Fibroblast of lung (primary cell): Measurements from ENCODE around the gene YWHAG. TPM values are rescaled to one million over a fixed set of nuclear protein-coding genes. Genes with fewer than 3 reads are reported as not detected.

Experiments used
- DNase-seq, 2 donors: peaks; one replicate each; pipeline versions ENCODE4 v3.0.0 to v3.0.0-alpha.2; 2010; ENCODE audit warnings: low read depth in 2 of 2
- H2AFZ ChIP-seq: 2 replicates; pipeline ENCODE4 v1.5.1; 2012; ENCODE audit warnings: low read length, control low read depth, inconsistent platforms
- H3K27ac ChIP-seq: 2 replicates; pipeline ENCODE4 v1.5.1; 2011; ENCODE audit warnings: low read length, control low read depth; ENCODE audit not compliant: insufficient read depth
- H3K27me3 ChIP-seq: 2 replicates; pipeline ENCODE4 v1.5.1; 2011; ENCODE audit warnings: mild to moderate bottlenecking, low read length; ENCODE audit not compliant: control insufficient read depth, insufficient read depth
- H3K36me3 ChIP-seq: 2 replicates; pipeline ENCODE4 v1.5.1; 2011; ENCODE audit warnings: low read length; ENCODE audit not compliant: control insufficient read depth, insufficient read depth
- H3K4me1 ChIP-seq: 2 replicates; pipeline ENCODE4 v1.5.1; 2011; ENCODE audit warnings: low read length; ENCODE audit not compliant: control insufficient read depth, insufficient read depth; ENCODE audit errors: extremely low read depth
- H3K4me2 ChIP-seq: 2 replicates; pipeline ENCODE4 v1.5.1; 2011; ENCODE audit warnings: low read length, control low read depth; ENCODE audit not compliant: insufficient read depth; ENCODE audit errors: extremely low read depth
- H3K4me3 ChIP-seq, 4 experiments: fragments of 200-600 bp in 1 of 4; sonication (generic) in 1 of 4; replicated peaks in 1 of 4; 2 replicates each; pipeline ENCODE4 v1.5.1; 2011 to 2016; ENCODE audit warnings: low read length in 4 of 4, low read depth in 3 of 4, mild to moderate bottlenecking in 3 of 4, control low read depth in 2 of 4, inconsistent platforms in 1 of 4, mixed read lengths in 1 of 4; ENCODE audit not compliant: insufficient read depth in 1 of 4; ENCODE audit errors: control extremely low read depth in 1 of 4
- H3K79me2 ChIP-seq: 2 replicates; pipeline ENCODE4 v1.5.1; 2012; ENCODE audit warnings: mild to moderate bottlenecking, low read length, inconsistent platforms; ENCODE audit not compliant: control insufficient read depth, insufficient read depth
- H3K9ac ChIP-seq: 2 replicates; pipeline ENCODE4 v1.5.1; 2011; ENCODE audit warnings: mild to moderate bottlenecking, low read length, control low read depth; ENCODE audit not compliant: insufficient read depth
- H3K9me3 ChIP-seq: 2 replicates; pipeline ENCODE4 v1.5.1; 2012; ENCODE audit warnings: low read depth, low read length; ENCODE audit not compliant: control insufficient read depth, insufficient read depth
- H4K20me1 ChIP-seq: 2 replicates; pipeline ENCODE4 v1.5.1; 2011; ENCODE audit warnings: low read length; ENCODE audit not compliant: control insufficient read depth, insufficient read depth; ENCODE audit errors: extremely low read depth
- CTCF ChIP-seq, 2 donors: IDR thresholded peaks in 1 of 2; conservative IDR thresholded peaks in 1 of 2; 1 replicate in 1 of 2; 2 replicates in 1 of 2; pipeline ENCODE4 v1.5.1; 2011 to 2012; ENCODE audit warnings: low read length in 2 of 2, control low read depth in 1 of 2, inconsistent platforms in 1 of 2, low read depth in 1 of 2, mild to moderate bottlenecking in 1 of 2
- EZH2 ChIP-seq: IDR thresholded peaks from 2 replicates; pipeline ENCODE4 v1.5.1; 2012; ENCODE audit warnings: low read length, control low read depth, mild to moderate bottlenecking; ENCODE audit errors: missing control alignments
- polyA plus RNA-seq, 2 donors: library from polyadenylated mRNA; depleted of rRNA in 1 of 2; stranded (reverse) in 1 of 2; unstranded in 1 of 2; fragments of >200 nt; gene quantifications; 2 replicates each; pipeline ENCODE4 v1.2.1, GENCODE V29; 2011 to 2012; ENCODE audit warnings: missing spikeins in 1 of 2
- total RNA-seq: library from RNA; depleted of rRNA; stranded (reverse); fragments of >200 nt; gene quantifications from 2 replicates; pipeline ENCODE4 v1.2.1, GENCODE V29; 2014

Gene YWHAG
- total and polyA plus RNA-seq, 2 donors (not counting 1 experiment from before 2014, with no cell fraction given): 68.4 to 80.4 TPM

GRCh38 chr7:76280408-76280807 is 78.4 kb downstream of the YWHAG start:
- Histone ChIP-seq H3K4me2 (no peak overlapping the region), H3K36me3 (no peaks in the 10 kb centered on the region), H3K27ac (no peak overlapping the region), H3K79me2 (no peaks in the 10 kb centered on the region), H2AFZ (no peak overlapping the region), H3K9ac (no peak overlapping the region), H4K20me1 (no peaks in the 10 kb centered on the region), H3K9me3 (no peaks in the 10 kb centered on the region), H3K27me3 (peaks cover 19% of the 10 kb centered on the region), H3K4me3 (no peak overlapping the region), H3K4me1 (no peaks in the 10 kb centered on the region)
- TF ChIP-seq EZH2 (no peak), CTCF (conservative IDR thresholded peaks at IDR 0.05 in 1 of 2, IDR thresholded peaks at IDR 0.05 in 1 of 2; ENCODE audit: low read depth in 1 of 2, low read length in 2 of 2) (no peak)
- no peak for DNase-seq

DNA sequence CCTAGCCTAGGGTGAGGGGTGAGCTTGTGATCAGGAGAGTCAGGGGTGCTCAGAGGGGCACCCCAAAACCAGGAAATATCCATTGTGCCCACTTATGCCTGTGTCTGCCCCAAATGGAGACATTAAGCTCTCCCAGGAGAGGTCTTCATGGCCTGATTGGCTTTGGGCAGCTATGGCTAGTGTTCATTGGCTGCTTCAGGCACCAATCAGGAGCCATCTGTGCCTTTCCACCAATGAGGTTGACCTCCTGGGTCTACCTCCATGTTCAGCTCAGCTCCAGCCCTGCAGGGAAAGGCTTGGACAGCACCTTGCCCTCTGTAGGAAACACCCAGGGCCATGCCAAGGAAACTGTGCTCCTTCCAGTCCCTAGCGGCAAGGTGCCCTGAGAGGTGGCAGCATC is 80.3 kb downstream of the YWHAG start:
- peak in 1 of 2 donors; percentile 8 for DNase-seq
- no peaks in the 10 kb centered on the region for H4K20me1 ChIP-seq
- no peaks in the 10 kb centered on the region for H3K4me1 ChIP-seq
- no peaks in the 10 kb centered on the region for H3K9me3 ChIP-seq
- TF ChIP-seq EZH2 (no peak), CTCF (conservative IDR thresholded peaks at IDR 0.05 in 1 of 2, IDR thresholded peaks at IDR 0.05 in 1 of 2; ENCODE audit: low read depth in 1 of 2, low read length in 2 of 2) (no peak)
- no peak overlapping the region for H3K4me3 ChIP-seq
- no peaks in the 10 kb centered on the region for H3K79me2 ChIP-seq
- no peaks in the 10 kb centered on the region for H3K36me3 ChIP-seq
- peaks cover 28% of the 10 kb centered on the region for H3K27me3 ChIP-seq
- H3K4me2 ChIP-seq: no peak overlapping the region
- H3K9ac ChIP-seq: no peak overlapping the region
- H2AFZ ChIP-seq: no peak overlapping the region
- no peak overlapping the region for H3K27ac ChIP-seq

Other genes starting within 250 kb of the YWHAG start
- gene SRRM3, start 157.1 kb downstream of the YWHAG start, total RNA-seq: 1.0 and 1.7 TPM in 2 replicates
- gene SRRM3, start 157.1 kb downstream of the YWHAG start, polyA plus RNA-seq: 0.40 and 1.2 TPM in 2 replicates
- gene HSPB1, start 56.3 kb downstream of the YWHAG start, total RNA-seq: 36.2 and 70.0 TPM in 2 replicates
- 234 and 235 TPM in 2 replicates for gene HSPB1, start 56.3 kb downstream of the YWHAG start, polyA plus RNA-seq
- 0.33 and 0.51 TPM in 2 replicates for gene SSC4D, start 50.7 kb upstream of the YWHAG start, total RNA-seq
- gene SSC4D, start 50.7 kb upstream of the YWHAG start, polyA plus RNA-seq: 0.42 and 0.45 TPM in 2 replicates
- 2.6 TPM in 2 replicates for gene ZP3, start 66.0 kb upstream of the YWHAG start, total RNA-seq
- gene ZP3, start 66.0 kb upstream of the YWHAG start, polyA plus RNA-seq: 1.4 TPM in 2 replicates
- 2.6 and 6.8 TPM in 2 replicates for gene DTX2, start 102.7 kb upstream of the YWHAG start, total RNA-seq
- gene DTX2, start 102.7 kb upstream of the YWHAG start, polyA plus RNA-seq: 2.2 and 3.4 TPM in 2 replicates
- gene UPK3B, start 151.6 kb upstream of the YWHAG start, total RNA-seq: under 0.01 and 0.50 TPM in 2 replicates
- not detected in 2 replicates for gene UPK3B, start 151.6 kb upstream of the YWHAG start, polyA plus RNA-seq
- gene SPDYE16, start 184.3 kb upstream of the YWHAG start, total RNA-seq: 0.17 and 0.51 TPM in 2 replicates
- not detected in 2 replicates for gene SPDYE16, start 184.3 kb upstream of the YWHAG start, polyA plus RNA-seq